ENCODE results near the gene POLN. TPM values are rescaled to one million over a fixed set of nuclear protein-coding genes. Genes with fewer than 3 reads are reported as not detected.
A peak's percentile ranks its signal among the peaks of the same experiment; 100 is the strongest.

POLN gene
- total RNA-seq, 2 experiments from 2014 or later, result 2.1 to 2.3 TPM

- H3K4me1 Mint-ChIP-seq (ENCODE audit: low read depth), result peaks cover 14% of the 10 kb centered on the region
- Histone ChIP-seq H3K9me3 (ENCODE audit: control insufficient read depth in 1 of 2, insufficient read depth in 1 of 2, low read length in 2 of 2) (no peaks in the 10 kb centered on the region), H3K27ac (ENCODE audit: low read depth in 1 of 2, low read length in 2 of 2) (no peak overlapping the region), H3K4me3 (ENCODE audit: low read length) (no peak overlapping the region), H3K36me3 (ENCODE audit: insufficient read depth, low read length) (peaks cover 51% of the 10 kb centered on the region), H3K27me3 (ENCODE audit: control insufficient read depth in 1 of 2, insufficient read depth in 2 of 2, low read length in 2 of 2) (no peaks in the 10 kb centered on the region), H3K4me1 (ENCODE audit: insufficient read depth, low read length) (peaks cover 5% of the 10 kb centered on the region)
- intact Hi-C loops (cut with DNase I, micrococcal nuclease), result loop anchor here (10.0 kb wide), 2 partner anchors 286 to 1286 kb away; partner anchors contain the start of genes FAM193A (in 1 of the 2) and LRPAP1 (in 1 of the 2)
- CTCF ChIA-PET, result no interaction called here
- H3K9me3 Mint-ChIP-seq, result no peaks in the 10 kb centered on the region
- DNase-seq (peak in 2 of 14 experiments; percentile 2 to 15), ATAC-seq (ENCODE audit: poor library complexity) (no peak)
- POLR2A ChIA-PET, result no interaction called here
- H3K36me3 Mint-ChIP-seq (ENCODE audit: low read depth), result peaks cover 27% of the 10 kb centered on the region
- no peaks in the 10 kb centered on the region for H3K27me3 Mint-ChIP-seq
- H3K27ac Mint-ChIP-seq, result no peak overlapping the region
- TF ChIP-seq CTCF (IDR thresholded peaks at IDR 0.05), result no peak
- H3K4me3 Mint-ChIP-seq, result no peak overlapping the region
These were observed 6.9 kb upstream of the POLN start for GRCh38 chr4:2248821-2249261.

GRCh38 chr4:2248044-2248780 lies 6.3 kb upstream of the POLN start:
- Mint-ChIP-seq H3K4me3 (no peak overlapping the region), H3K27me3 (no peaks in the 10 kb centered on the region), H3K9me3 (no peaks in the 10 kb centered on the region), H3K36me3 (ENCODE audit: low read depth) (peaks cover 27% of the 10 kb centered on the region), H3K27ac (no peak overlapping the region), H3K4me1 (ENCODE audit: low read depth) (peaks cover 20% of the 10 kb centered on the region)
- ATAC-seq (ENCODE audit: poor library complexity) (no peak), DNase-seq (peak in 3 of 14 experiments; percentile 1 to 15 (median 6))
- ChIA-PET POLR2A (interaction anchor here (0.7 kb wide), 1 partner anchor 14 kb away, joined by 3 read pairs; the partner anchor contains the start of gene MXD4), CTCF (no interaction called here)
- no peak overlapping the region for H3K27ac ChIP-seq (ENCODE audit: low read depth in 1 of 2, low read length in 2 of 2)
- intact Hi-C loops (cut with DNase I, micrococcal nuclease), result loop anchor here (10.0 kb wide), 2 partner anchors 287 to 1287 kb away; partner anchors contain the start of genes FAM193A (in 1 of the 2) and LRPAP1 (in 1 of the 2)
- no peak overlapping the region for H3K4me3 ChIP-seq (ENCODE audit: low read length)
- peaks cover 44% of the 10 kb centered on the region for H3K36me3 ChIP-seq (ENCODE audit: insufficient read depth, low read length)
- H3K4me1 ChIP-seq (ENCODE audit: insufficient read depth, low read length), result peaks cover 8% of the 10 kb centered on the region
- TF ChIP-seq CTCF (IDR thresholded peaks at IDR 0.05), result no peak
- H3K9me3 ChIP-seq (ENCODE audit: control insufficient read depth in 1 of 2, insufficient read depth in 1 of 2, low read length in 2 of 2), result no peaks in the 10 kb centered on the region
- no peaks in the 10 kb centered on the region for H3K27me3 ChIP-seq (ENCODE audit: control insufficient read depth in 1 of 2, insufficient read depth in 2 of 2, low read length in 2 of 2)

- no peak overlapping the region for H3K27ac ChIP-seq (ENCODE audit: low read depth in 1 of 2, low read length in 2 of 2)
- H3K4me1 Mint-ChIP-seq (ENCODE audit: low read depth), result peaks cover 22% of the 10 kb centered on the region
- H3K36me3 ChIP-seq (ENCODE audit: insufficient read depth, low read length), result peaks cover 41% of the 10 kb centered on the region
- peak in 3 of 14 experiments; percentile 1 to 21 (median 6) for DNase-seq
- no peaks in the 10 kb centered on the region for H3K9me3 ChIP-seq (ENCODE audit: control insufficient read depth in 1 of 2, insufficient read depth in 1 of 2, low read length in 2 of 2)
- ATAC-seq (ENCODE audit: poor library complexity), result no peak
- H3K27ac Mint-ChIP-seq, result no peak overlapping the region
- TF ChIP-seq CTCF (IDR thresholded peaks at IDR 0.05), result no peak
- no peaks in the 10 kb centered on the region for H3K9me3 Mint-ChIP-seq
- no peaks in the 10 kb centered on the region for H3K27me3 ChIP-seq (ENCODE audit: control insufficient read depth in 1 of 2, insufficient read depth in 2 of 2, low read length in 2 of 2)
- H3K4me1 ChIP-seq (ENCODE audit: insufficient read depth, low read length), result peaks cover 10% of the 10 kb centered on the region
- no peaks in the 10 kb centered on the region for H3K27me3 Mint-ChIP-seq
- ChIA-PET CTCF (no interaction called here), POLR2A (interaction anchor here (0.7 kb wide), 1 partner anchor 15 kb away, joined by 3 read pairs; the partner anchor contains the start of gene MXD4)
- no peak overlapping the region for H3K4me3 ChIP-seq (ENCODE audit: low read length)
- intact Hi-C loops (cut with DNase I, micrococcal nuclease), result loop anchor here (10.0 kb wide), 2 partner anchors 287 to 1287 kb away; partner anchors contain the start of genes FAM193A (in 1 of the 2) and LRPAP1 (in 1 of the 2)
- peaks cover 20% of the 10 kb centered on the region for H3K36me3 Mint-ChIP-seq (ENCODE audit: low read depth)
- H3K4me3 Mint-ChIP-seq, result no peak overlapping the region
These were observed 5.5 kb upstream of the POLN start for GRCh38 chr4:2247128-2248043.
